Retina (tissue), 1 donor: ENCODE data around the gene BPIFB6.

Source experiments
- DNase-seq: peaks from one replicate; pipeline ENCODE4 v3.0.0-alpha.2; 2016

Gene BPIFB6

GRCh38 chr20:33065785-33066184 lies 34.3 kb downstream of the BPIFB6 start:
- DNase-seq = no peak

- DNase-seq = no peak
These were observed 36.4 kb downstream of the BPIFB6 start for GRCh38 chr20:33067806-33068205.

- no peak for DNase-seq
These were observed 36.9 kb downstream of the BPIFB6 start for GRCh38 chr20:33068251-33068939.

GRCh38 chr20:33069673-33070072 lies 38.2 kb downstream of the BPIFB6 start:
- DNase-seq = no peak

- no peak for DNase-seq
These were observed 38.9 kb downstream of the BPIFB6 start for GRCh38 chr20:33070111-33071053.

DNA sequence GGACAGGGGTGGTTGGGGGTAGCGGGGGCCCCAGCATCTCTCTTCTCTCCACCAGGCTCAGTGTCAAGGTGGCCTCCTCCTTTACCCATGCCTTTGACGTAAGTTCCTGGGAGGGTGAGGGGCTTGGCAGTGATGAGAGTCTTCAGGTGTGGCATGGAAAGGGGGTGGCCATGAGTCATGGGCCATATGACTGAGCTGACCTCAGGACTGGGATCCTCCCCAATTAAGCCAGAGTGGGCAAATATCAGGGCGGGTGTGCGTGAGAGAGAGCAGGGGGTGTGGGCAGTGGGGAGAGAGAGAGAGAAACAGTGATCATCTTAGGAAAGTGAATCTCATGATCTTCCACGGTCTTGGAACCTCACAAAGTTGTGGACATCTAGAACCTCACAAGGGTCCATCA lies 39.8 kb downstream of the BPIFB6 start:
- no peak for DNase-seq

DNA sequence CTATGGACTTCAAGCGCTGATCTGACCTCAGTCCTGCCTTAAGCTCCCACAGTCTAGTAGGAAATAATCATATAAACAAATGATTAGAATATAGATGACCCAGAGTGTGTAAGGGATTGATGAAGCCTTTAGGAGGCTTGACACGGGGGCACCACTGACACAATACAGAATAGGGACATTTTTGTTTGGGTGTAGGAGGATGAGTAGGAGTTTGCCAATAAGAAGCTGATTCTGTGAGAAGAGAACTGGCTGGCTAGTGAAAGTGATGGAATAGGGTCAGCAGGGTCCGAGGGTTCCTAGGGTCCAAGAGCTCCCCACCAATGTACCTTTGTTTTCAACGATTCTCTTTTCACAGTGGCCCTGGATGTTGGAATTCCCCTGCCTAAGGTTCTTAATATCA lies 40.9 kb downstream of the BPIFB6 start:
- no peak for DNase-seq

- DNase-seq = no peak
These were observed 41.4 kb downstream of the BPIFB6 start for GRCh38 chr20:33072813-33073212.

GRCh38 chr20:33074675-33075074 lies 43.2 kb downstream of the BPIFB6 start:
- no peak for DNase-seq

DNA sequence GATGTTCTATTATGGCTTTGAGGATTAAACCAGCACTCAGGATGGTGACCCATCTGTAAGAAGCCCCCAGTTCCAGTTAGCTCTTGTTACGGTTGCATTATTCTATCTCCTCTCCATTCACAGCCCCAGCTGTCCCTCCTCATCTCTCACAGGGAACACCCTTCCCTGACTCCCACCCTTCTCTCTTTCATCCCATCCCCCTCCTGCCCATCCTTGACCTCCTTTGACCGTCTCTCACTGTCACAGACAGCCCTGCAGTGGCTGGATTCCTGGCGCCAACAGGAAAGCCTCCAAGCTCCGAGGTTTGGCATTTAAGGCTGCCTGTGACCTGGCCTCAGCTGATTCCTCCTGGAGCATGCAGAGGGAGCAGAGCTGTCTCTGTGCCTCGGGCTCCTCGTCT lies 43.8 kb downstream of the BPIFB6 start:
- no peak for DNase-seq

GRCh38 chr20:33076662-33077372 lies 45.4 kb downstream of the BPIFB6 start:
- DNase-seq = no peak

GRCh38 chr20:33079259-33079658 lies 47.8 kb downstream of the BPIFB6 start, which contains the start of gene BPIFB4:
BPIFB4 (plus strand) TSS chr20:33079643; CDS start chr20:33081527, 1,884 bp downstream.
- DNase-seq = no peak

GRCh38 chr20:33081411-33082154 lies 50.1 kb downstream of the BPIFB6 start:
- no peak for DNase-seq

DNA sequence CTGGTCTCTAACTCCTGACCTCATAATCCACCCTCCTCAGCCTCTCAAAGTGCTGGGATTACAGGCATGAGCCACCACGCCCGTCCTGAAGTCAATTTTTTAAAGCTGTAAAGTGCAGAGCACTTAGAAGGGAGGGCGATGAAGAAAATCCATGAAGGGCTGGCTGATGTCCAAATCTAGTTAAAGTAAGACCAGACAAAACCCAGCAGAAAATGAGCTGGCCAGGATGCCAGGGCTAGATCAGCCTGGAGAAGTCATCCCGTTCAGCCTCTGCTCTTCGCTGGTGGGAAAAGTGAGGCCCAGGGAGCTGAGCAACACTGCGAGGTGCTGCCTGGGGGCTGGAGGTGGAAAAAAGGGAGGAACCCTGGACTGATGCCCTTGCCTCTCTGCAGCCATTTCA lies 51.1 kb downstream of the BPIFB6 start:
- no peak for DNase-seq

GRCh38 chr20:33083544-33084340 lies 52.3 kb downstream of the BPIFB6 start:
- DNase-seq = no peak

- no peak for DNase-seq
These were observed 53.3 kb downstream of the BPIFB6 start for GRCh38 chr20:33084722-33085121.

DNA sequence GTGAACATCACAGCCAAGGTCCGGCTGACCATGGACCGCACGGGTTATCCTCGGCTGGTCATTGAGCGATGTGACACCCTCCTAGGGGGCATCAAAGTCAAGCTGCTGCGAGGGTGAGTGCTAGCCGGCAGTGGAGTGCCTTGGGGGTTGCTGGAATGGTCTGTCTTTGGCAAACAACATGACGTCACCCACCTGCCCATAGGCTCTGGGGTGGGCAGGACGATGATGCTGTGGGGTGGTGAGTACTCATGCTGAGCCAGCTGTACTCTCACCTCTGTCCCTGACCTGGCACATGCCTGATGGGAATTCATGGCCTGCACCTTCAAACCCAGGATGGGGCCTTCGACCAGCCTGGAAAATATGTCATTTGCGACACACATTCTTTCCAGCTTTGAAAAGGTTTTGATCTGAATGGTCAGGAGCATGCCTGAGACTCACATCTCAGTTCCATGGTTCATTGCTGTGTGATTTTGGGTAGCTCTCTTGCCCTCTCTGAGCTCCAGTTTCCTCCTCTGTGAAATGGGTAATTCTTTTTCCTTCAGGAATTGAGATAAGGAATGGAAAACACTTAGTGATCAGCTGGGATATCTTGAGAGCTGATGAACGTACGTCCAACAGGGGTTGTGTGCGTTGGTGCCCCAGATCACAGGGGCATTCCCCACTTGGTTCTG lies 54.7 kb downstream of the BPIFB6 start:
- DNase-seq = no peak

DNA sequence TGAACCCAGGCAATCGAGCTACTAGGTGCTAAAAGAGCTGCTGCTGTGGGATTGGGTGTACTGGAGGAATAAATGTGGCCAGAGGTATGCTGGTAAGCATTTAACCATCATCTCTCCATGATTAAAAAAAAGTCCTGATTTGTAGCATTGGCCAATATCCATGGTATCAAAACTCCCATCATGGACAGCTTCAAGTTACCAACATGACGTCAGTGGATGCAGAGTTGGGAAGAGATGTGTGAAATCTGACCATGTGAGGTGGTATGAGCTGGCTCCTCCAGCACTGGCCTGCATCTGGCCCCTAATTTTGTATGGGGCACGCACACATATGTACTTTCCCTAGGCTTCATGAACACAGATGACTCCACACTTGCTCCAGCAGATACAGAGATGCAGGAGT lies 59.7 kb downstream of the BPIFB6 start:
- DNase-seq = no peak

DNA sequence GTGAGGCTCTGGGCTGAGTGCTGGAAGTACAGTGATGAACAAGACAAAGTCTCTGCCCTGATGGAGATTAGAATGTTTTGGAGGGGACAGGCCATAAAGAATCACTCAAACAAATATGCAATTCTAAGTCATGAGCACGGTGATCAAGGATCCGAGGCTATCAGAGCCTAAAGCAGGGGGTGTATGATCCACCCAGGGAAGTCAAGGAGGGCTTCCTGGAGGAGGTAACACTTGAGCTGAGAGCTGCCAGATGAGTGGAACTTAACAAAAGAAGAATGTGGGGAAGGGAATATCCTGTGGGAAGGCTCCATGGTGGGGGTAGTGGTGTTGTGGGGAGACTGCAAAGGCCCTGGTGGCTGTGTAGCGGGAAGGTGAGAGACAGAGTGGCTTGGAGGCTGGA lies 60.2 kb downstream of the BPIFB6 start:
- DNase-seq = no peak

GRCh38 chr20:33092361-33092760 lies 60.9 kb downstream of the BPIFB6 start:
- DNase-seq = no peak

DNA sequence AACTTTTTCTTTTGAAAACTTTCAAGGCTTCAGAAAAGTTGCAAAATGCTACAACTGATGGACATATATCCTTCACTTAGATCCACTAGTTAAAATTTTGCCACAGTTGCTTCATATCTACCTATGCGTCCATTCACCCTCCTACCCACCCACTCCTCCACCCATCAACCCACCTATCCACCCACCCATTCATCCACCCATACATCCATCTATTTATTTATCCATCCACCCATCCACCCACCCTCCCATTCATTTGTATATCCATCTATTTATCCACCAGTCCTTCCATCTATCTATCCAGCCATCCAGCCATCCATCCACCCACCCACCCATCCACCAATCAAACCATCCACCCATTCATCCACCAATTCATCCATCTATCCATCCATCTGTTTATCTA lies 61.6 kb downstream of the BPIFB6 start:
- no peak for DNase-seq
